ENCODE measurements around the gene CGB5. TPM values are rescaled to one million over a fixed set of nuclear protein-coding genes. Genes with fewer than 3 reads are reported as not detected.

CGB5 gene
- total and polyA plus RNA-seq, 2 donors (not counting 3 experiments of a cell fraction or from before 2014, with no cell fraction given) = not detected

- Histone ChIP-seq H3K4me3 (replicated peaks in 1 of 3; ENCODE audit: insufficient read depth in 1 of 3, low read depth in 1 of 3, low read length in 3 of 3) (no peak overlapping the region), H3K79me2 (ENCODE audit: control insufficient read depth, insufficient read depth, low read length) (no peaks in the 10 kb centered on the region), H3K27me3 (ENCODE audit: control insufficient read depth in 2 of 2, insufficient read depth in 2 of 2, low read length in 2 of 2) (peaks cover 3 to 5% of the 10 kb centered on the region in 2 experiments), H3K9ac (replicated peaks; ENCODE audit: extremely low read depth, insufficient read depth, low read length) (no peak overlapping the region), H3K4me1 (ENCODE audit: control insufficient read depth, extremely low read depth, insufficient read depth, low read length) (peaks cover 11% of the 10 kb centered on the region), H3K9me3 (replicated peaks; ENCODE audit: control insufficient read depth, insufficient read depth, low read length) (no peaks in the 10 kb centered on the region), H3K9me1 (replicated peaks; ENCODE audit: control insufficient read depth, extremely low read depth, insufficient read depth, low read length) (no peaks in the 10 kb centered on the region), H3K4me2 (ENCODE audit: insufficient read depth, low read length) (no peak overlapping the region), H2AFZ (ENCODE audit: low read depth, low read length) (no peak overlapping the region), H4K20me1 (replicated peaks; ENCODE audit: control insufficient read depth, extremely low read depth, insufficient read depth, low read length) (no peaks in the 10 kb centered on the region), H3K36me3 (ENCODE audit: control insufficient read depth in 2 of 2, extremely low read depth in 1 of 2, insufficient read depth in 2 of 2, low read length in 2 of 2) (no peaks in the 10 kb centered on the region), H3K27ac (ENCODE audit: insufficient read depth, low read depth, low read length) (no peak overlapping the region)
- TF ChIP-seq EZH2 (IDR thresholded peaks at IDR 0.05; ENCODE audit: borderline replicate concordance, low read depth, low read length, severe bottlenecking) (no peak), POLR2AphosphoS5 (IDR thresholded peaks at IDR 0.05; ENCODE audit: insufficient read depth, low read depth, low read length) (no peak), MYC (IDR thresholded peaks at IDR 0.05; ENCODE audit: low read depth, low read length) (no peak), POLR2A (IDR thresholded peaks at IDR 0.05; ENCODE audit: low read depth, low read length) (no peak), GATA2 (IDR thresholded peaks at IDR 0.05; ENCODE audit: insufficient read depth, insufficient read length, low read depth, low read length) (no peak), FOS (IDR thresholded peaks at IDR 0.05; ENCODE audit: borderline replicate concordance, insufficient read depth, low read length) (no peak)
- TF ChIP-seq, protein P1, sequence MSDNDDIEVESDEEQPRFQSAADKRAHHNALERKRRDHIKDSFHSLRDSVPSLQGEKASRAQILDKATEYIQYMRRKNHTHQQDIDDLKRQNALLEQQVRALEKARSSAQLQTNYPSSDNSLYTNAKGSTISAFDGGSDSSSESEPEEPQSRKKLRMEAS (IDR thresholded peaks at IDR 0.05; ENCODE audit: insufficient read depth, insufficient read length) = no peak
- TF ChIP-seq, protein P2, sequence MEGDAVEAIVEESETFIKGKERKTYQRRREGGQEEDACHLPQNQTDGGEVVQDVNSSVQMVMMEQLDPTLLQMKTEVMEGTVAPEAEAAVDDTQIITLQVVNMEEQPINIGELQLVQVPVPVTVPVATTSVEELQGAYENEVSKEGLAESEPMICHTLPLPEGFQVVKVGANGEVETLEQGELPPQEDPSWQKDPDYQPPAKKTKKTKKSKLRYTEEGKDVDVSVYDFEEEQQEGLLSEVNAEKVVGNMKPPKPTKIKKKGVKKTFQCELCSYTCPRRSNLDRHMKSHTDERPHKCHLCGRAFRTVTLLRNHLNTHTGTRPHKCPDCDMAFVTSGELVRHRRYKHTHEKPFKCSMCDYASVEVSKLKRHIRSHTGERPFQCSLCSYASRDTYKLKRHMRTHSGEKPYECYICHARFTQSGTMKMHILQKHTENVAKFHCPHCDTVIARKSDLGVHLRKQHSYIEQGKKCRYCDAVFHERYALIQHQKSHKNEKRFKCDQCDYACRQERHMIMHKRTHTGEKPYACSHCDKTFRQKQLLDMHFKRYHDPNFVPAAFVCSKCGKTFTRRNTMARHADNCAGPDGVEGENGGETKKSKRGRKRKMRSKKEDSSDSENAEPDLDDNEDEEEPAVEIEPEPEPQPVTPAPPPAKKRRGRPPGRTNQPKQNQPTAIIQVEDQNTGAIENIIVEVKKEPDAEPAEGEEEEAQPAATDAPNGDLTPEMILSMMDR (IDR thresholded peaks at IDR 0.05; ENCODE audit: extremely low read depth in 1 of 2, insufficient read depth in 1 of 2, low read depth in 1 of 2, low read length in 2 of 2) = no peak
- ChIA-PET CTCF (interaction anchor here (1.0 to 1.3 kb wide), 3 partner anchors 9 to 59 kb away, joined by 3 to 4 read pairs (median 3); no protein-coding TSS in a partner anchor), POLR2A (no interaction called here)
- intact Hi-C loops (cut with micrococcal nuclease) = no loop called here
- no TSS peak for BruUV-seq (replicated peaks)
- FAIRE-seq (no peak), DNase-seq (ENCODE audit: low read depth, low spot score) (no peak)
- dilution Hi-C loops (cut with MboI; ENCODE audit: extremely low pct_ligation_motif_present, low sequenced_read_pairs) = no loop called here
These were observed 15.4 kb downstream of the CGB5 start for GRCh38 chr19:49059053-49059452.
